AG04450 (cell line): ENCODE data around the gene SLC39A8. TPM values are rescaled to one million over a fixed set of nuclear protein-coding genes. Genes with fewer than 3 reads are reported as not detected.

Experiments
- CTCF ChIA-PET: fragments of 300-600, 350-600 bp; formaldehyde crosslinking; extraction: SDS; loops from one replicate; lab custom pipeline; 2022; ENCODE audit warnings: antibody characterized with exemption, inconsistent platforms; lab: Charles Lee
- POLR2A ChIA-PET: fragments of 350-600 bp; formaldehyde crosslinking; extraction: SDS; loops from one replicate; lab custom pipeline; 2021; ENCODE audit warnings: antibody characterized with exemption, inconsistent platforms; lab: Yijun Ruan, JAX
- DNase-seq: peaks from one replicate; pipeline ENCODE4 v3.0.0-alpha.2; 2011; ENCODE audit warnings: low read depth, low spot score
- H3K27ac ChIP-seq: one replicate; pipeline ENCODE4 v1.5.1; 2012; ENCODE audit warnings: low read depth, low read length, control low read depth
- H3K27me3 ChIP-seq: one replicate; pipeline ENCODE4 v1.6.0; 2012; ENCODE audit warnings: low read length; ENCODE audit not compliant: control insufficient read depth, insufficient read depth
- H3K4me3 ChIP-seq: 2 replicates; pipeline ENCODE4 v1.5.1; 2011; ENCODE audit warnings: mild to moderate bottlenecking, low read depth, low read length, control low read depth
- H3K9me3 ChIP-seq: 2 replicates; pipeline ENCODE4 v1.5.1; 2012; ENCODE audit warnings: low read length; ENCODE audit not compliant: control insufficient read depth, insufficient read depth
- CTCF ChIP-seq: IDR thresholded peaks from 2 replicates; pipeline ENCODE4 v1.5.1; 2011; ENCODE audit warnings: low read depth, low read length, control low read depth, inconsistent platforms
- polyA plus RNA-seq: library from polyadenylated mRNA; depleted of rRNA; stranded (reverse); fragments of >200 nt; gene quantifications from 2 replicates; pipeline ENCODE4 v1.2.3, GENCODE V29; 2011

SLC39A8 gene
- polyA plus RNA-seq, 1 experiment, result 0.11 TPM

- H3K4me3 ChIP-seq, result no peak overlapping the region
- ChIA-PET CTCF (no interaction called here), POLR2A (no interaction called here)
- no peaks in the 10 kb centered on the region for H3K27me3 ChIP-seq
- H3K9me3 ChIP-seq, result no peaks in the 10 kb centered on the region
- H3K27ac ChIP-seq, result no peak overlapping the region
- TF ChIP-seq CTCF, result no peak
- no peak for DNase-seq
Measured at GRCh38 chr4:102356562-102357202, 11.4 kb upstream of the SLC39A8 start.

DNA sequence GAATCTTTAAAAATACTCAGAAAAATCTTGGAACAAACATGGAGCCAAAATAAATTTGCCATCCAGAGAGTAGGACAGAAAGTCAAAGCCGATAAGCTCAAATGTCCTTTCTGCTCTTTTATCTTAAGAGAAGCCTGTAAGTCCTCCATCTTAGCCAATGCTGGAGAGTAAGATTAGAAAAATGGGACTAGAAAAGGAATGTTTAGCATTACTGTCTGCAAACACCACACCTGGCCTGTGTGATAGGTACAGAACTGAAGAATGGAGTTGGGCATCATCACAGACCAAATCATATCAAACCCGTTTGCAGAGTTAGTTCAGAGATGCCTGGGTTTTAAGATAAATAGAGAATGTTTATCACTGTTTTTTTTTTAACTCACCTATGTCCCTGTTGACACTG is 10.5 kb upstream of the SLC39A8 start:
- no peak for TF ChIP-seq CTCF
- Histone ChIP-seq H3K9me3 (no peaks in the 10 kb centered on the region), H3K4me3 (no peak overlapping the region), H3K27me3 (no peaks in the 10 kb centered on the region), H3K27ac (no peak overlapping the region)
- DNase-seq, result no peak
- POLR2A ChIA-PET, result no interaction called here
- CTCF ChIA-PET, result no interaction called here

GRCh38 chr4:102354671-102355454 is 9.6 kb upstream of the SLC39A8 start:
- TF ChIP-seq CTCF, result no peak
- CTCF ChIA-PET, result no interaction called here
- no peak for DNase-seq
- Histone ChIP-seq H3K27ac (no peak overlapping the region), H3K27me3 (no peaks in the 10 kb centered on the region), H3K9me3 (no peaks in the 10 kb centered on the region), H3K4me3 (no peak overlapping the region)
- POLR2A ChIA-PET, result no interaction called here

- no peak overlapping the region for H3K4me3 ChIP-seq
- no peak overlapping the region for H3K27ac ChIP-seq
- no peak for DNase-seq
- ChIA-PET CTCF (no interaction called here), POLR2A (no interaction called here)
- no peaks in the 10 kb centered on the region for H3K9me3 ChIP-seq
- H3K27me3 ChIP-seq, result peaks cover 2% of the 10 kb centered on the region
- no peak for TF ChIP-seq CTCF
Measured at GRCh38 chr4:102352781-102353180, 7.5 kb upstream of the SLC39A8 start.

DNA sequence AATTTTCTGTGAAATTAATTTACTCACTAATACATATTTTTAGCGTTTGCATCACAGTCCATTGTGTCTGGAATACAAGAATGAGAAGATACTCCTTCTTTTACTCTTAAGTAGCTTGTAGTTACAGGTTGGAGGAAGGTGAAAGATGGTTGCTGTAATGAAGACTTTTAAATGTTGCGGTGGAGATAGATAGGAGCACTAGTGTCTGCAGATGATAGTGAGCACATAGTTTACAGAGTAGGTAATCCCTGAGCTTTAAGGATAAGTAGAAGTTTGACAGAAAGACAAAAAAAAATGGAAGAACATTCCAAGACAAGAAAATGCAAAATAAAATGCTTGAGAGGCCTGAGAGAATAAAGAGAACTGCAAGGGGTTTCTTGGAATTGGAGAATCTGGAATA is 5.4 kb upstream of the SLC39A8 start:
- POLR2A ChIA-PET, result no interaction called here
- no peak for DNase-seq

More for the DNA sequence above, 5.4 kb upstream of the SLC39A8 start:
- H3K4me3 ChIP-seq, result no peak overlapping the region
- CTCF ChIA-PET, result no interaction called here
- no peak overlapping the region for H3K27ac ChIP-seq
- no peak for TF ChIP-seq CTCF
- H3K9me3 ChIP-seq, result no peaks in the 10 kb centered on the region
- peaks cover 10% of the 10 kb centered on the region for H3K27me3 ChIP-seq
